ENCODE measurements around the gene LMBRD1.

The LMBRD1 gene

DNA sequence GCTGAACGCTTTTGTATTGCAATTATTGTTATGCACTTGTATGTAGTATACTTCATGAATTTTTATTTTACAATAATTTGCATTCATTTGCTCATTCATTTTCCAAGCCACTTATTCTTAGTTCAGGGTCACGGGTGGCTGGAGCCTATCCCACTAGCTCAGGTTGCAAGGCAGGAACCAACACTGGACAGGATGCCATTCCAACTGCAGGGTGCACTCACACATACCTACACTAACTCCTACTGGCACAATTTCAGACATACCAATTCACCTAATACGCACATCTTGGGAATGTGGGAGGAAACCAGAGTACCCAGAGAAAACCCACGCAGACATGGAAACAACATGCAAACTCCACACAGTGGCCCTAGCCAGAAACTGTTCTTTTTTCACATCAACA is 61.8 kb downstream of the LMBRD1 start:
- Mint-ChIP-seq H3K36me3 (ENCODE audit: low read depth) (peaks cover 6% of the 10 kb centered on the region), H3K4me1 (ENCODE audit: low read depth) (no peaks in the 10 kb centered on the region), H3K9me3 (no peaks in the 10 kb centered on the region), H3K27me3 (ENCODE audit: low read depth) (no peaks in the 10 kb centered on the region), H3K4me3 (no peak overlapping the region), H3K27ac (no peak overlapping the region)

DNA sequence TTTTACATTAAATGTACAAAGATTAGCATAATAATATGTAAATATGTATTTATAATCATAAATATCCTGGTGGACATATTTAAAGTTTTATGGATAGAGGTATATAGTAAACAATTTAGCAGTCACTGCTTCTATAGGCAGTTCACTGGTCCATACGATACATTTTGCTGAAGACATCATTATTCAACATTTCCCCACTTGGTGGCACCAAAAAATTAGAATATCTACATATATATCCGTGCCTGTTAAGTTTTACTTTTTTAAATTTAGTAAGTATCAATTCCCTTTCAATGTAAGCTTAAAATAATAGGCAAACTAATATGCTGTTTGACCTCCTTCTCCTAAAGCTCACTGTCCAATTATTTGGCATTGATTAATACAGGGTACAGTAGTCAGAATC is 64.2 kb downstream of the LMBRD1 start:
- no peak overlapping the region for H3K4me3 Mint-ChIP-seq
- peaks cover 6% of the 10 kb centered on the region for H3K36me3 Mint-ChIP-seq (ENCODE audit: low read depth)
- H3K27me3 Mint-ChIP-seq (ENCODE audit: low read depth): no peaks in the 10 kb centered on the region
- no peaks in the 10 kb centered on the region for H3K9me3 Mint-ChIP-seq
- H3K27ac Mint-ChIP-seq: no peak overlapping the region
- no peaks in the 10 kb centered on the region for H3K4me1 Mint-ChIP-seq (ENCODE audit: low read depth)

DNA sequence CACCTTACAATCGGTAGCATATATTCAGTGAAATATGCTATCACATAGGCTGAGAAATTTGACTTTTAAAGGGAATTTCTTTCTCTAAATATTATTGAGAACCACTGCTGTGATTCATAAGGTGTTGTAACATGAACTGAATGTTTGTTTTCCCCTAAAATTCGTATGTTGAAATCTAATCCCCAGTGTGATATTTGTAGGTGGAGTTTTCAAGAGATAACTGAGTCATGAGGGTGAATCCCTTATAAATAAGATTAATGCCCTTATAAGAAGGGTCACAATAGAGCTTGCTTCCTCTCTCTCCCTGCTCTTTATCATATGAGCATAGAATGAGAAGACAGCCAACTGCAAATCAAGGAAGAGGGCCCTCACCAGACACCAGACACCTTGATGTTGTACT is 64.8 kb downstream of the LMBRD1 start:
- no peaks in the 10 kb centered on the region for H3K4me1 Mint-ChIP-seq (ENCODE audit: low read depth)
- no peaks in the 10 kb centered on the region for H3K9me3 Mint-ChIP-seq
- H3K4me3 Mint-ChIP-seq: no peak overlapping the region
- H3K36me3 Mint-ChIP-seq (ENCODE audit: low read depth): peaks cover 4% of the 10 kb centered on the region
- no peaks in the 10 kb centered on the region for H3K27me3 Mint-ChIP-seq (ENCODE audit: low read depth)
- H3K27ac Mint-ChIP-seq: no peak overlapping the region

DNA sequence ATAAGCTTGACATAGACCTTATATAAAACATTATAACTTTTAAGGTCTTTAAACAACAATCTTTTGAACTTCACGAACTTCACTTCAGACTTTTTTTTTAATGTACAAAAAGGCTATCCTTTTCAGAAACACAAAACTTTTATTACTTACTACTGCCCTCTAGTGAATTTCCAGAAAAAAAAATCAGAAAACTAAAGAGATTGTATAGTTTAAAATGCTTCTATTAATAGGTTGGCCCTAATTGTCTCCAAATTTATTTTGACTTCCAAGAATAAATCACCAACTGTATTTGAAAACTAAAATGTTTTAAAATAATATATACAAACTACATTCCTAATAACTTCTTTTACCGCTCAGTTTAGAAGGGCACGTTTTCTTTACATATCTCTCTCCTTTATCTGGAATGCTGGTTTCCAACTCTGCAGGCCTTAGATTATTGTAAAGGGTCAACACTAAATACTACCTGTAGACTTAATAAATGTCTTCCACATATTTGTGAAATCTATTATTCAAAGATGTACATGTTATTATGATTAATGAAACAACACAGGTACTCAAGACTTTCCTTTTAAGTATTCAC is 66.8 kb downstream of the LMBRD1 start:
- H3K27ac Mint-ChIP-seq: no peak overlapping the region
- H3K36me3 Mint-ChIP-seq (ENCODE audit: low read depth): peaks cover 12% of the 10 kb centered on the region
- no peaks in the 10 kb centered on the region for H3K4me1 Mint-ChIP-seq (ENCODE audit: low read depth)

DNA sequence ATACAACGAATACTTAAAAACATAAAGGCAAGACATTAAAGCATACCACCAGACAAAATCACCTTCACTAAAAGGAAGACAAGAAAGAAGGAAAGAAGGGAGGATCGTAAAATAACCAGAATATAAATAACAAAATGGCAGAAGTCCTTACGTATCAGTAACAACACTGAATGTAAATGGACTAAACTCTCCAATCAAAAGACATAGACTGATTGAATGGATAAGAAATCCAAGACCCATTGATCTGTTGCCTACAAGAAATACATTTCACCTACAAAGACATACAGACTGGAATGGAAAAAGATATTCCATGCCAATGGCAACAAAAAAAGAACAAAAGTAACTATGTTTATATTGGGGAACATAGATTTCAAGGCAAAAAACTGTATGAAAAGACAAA is 74.1 kb downstream of the LMBRD1 start:
- Mint-ChIP-seq H3K27me3 (ENCODE audit: low read depth) (no peaks in the 10 kb centered on the region), H3K4me3 (no peak overlapping the region), H3K27ac (no peak overlapping the region), H3K36me3 (ENCODE audit: low read depth) (peaks cover 35% of the 10 kb centered on the region), H3K4me1 (ENCODE audit: low read depth) (no peaks in the 10 kb centered on the region), H3K9me3 (peaks cover 20% of the 10 kb centered on the region)

More for the DNA sequence above, 66.8 kb downstream of the LMBRD1 start:
- Mint-ChIP-seq H3K9me3 (peaks cover 8% of the 10 kb centered on the region), H3K27me3 (ENCODE audit: low read depth) (no peaks in the 10 kb centered on the region), H3K4me3 (no peak overlapping the region)

DNA sequence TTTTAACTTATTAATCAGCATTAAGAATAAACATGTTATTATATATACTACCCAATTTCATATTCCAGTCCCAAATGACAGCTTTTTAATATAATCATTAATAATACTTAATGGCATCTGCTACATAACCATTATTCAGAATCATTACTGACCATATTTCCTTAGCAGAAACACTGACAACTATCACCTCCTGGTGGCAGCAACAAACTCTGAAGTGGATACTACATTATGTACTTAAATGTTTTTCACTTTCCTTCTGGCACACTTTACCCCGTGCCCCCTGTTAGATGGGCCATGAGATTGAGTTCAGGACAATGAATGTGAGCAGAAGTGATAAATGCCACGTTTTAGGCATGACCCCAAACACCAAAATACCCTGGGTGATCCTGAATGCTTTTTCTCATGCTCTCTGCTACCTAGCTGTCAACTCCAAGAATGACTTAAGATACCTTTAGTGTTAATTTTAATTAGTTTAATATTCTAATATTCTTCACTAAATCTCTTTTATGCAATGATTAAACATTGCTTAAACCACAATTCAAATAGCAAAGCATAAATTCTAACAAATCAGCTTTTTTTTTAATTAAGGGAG is 77.1 kb downstream of the LMBRD1 start:
- Mint-ChIP-seq H3K4me3 (no peak overlapping the region), H3K27ac (no peak overlapping the region), H3K36me3 (ENCODE audit: low read depth) (peaks cover 34% of the 10 kb centered on the region), H3K27me3 (ENCODE audit: low read depth) (no peaks in the 10 kb centered on the region), H3K4me1 (ENCODE audit: low read depth) (no peaks in the 10 kb centered on the region), H3K9me3 (peaks cover 13% of the 10 kb centered on the region)

DNA sequence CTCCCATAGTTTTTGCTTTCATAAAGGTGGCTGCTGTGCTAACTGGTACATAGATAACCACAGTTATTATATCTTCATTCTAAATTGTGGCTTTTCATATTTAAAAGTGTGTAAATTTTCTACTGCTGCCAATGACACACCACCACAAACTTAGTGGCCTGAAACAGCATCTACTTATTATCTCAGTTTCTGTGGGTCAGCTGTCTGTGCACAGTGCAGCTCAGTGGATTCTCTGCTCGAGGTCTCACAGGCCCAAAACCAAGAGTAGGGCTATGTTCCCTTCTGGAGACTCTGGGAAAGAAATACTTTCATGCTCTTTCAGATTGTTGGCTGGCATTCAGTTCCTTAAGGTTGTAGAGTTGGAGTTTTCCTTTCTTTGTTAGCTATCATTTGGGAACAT is 90.1 kb downstream of the LMBRD1 start:
- Mint-ChIP-seq H3K27me3 (ENCODE audit: low read depth) (no peaks in the 10 kb centered on the region), H3K27ac (no peak overlapping the region), H3K4me1 (ENCODE audit: low read depth) (no peaks in the 10 kb centered on the region), H3K4me3 (no peak overlapping the region), H3K36me3 (ENCODE audit: low read depth) (peaks cover 9% of the 10 kb centered on the region), H3K9me3 (no peaks in the 10 kb centered on the region)

DNA sequence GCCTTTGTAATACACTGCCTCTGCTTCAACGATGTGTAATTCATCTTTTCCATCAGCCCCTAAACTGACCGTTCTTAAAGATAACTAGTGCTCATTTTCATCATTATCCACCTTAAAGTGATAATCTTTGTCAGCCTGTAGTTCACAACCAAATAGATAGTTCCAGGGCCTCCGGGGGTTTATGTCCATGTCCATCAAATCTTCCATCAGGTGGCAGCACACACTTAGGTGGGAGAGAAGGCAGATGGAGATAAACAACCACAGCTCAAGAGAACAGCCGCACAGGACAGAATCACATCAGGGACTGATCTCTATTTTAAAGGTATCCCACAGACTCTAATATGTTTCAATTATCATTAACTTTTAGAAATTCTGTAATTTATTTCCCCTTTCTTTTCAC is 90.9 kb downstream of the LMBRD1 start:
- Mint-ChIP-seq H3K27me3 (ENCODE audit: low read depth) (no peaks in the 10 kb centered on the region), H3K27ac (no peak overlapping the region), H3K36me3 (ENCODE audit: low read depth) (peaks cover 9% of the 10 kb centered on the region), H3K4me1 (ENCODE audit: low read depth) (no peaks in the 10 kb centered on the region), H3K9me3 (no peaks in the 10 kb centered on the region), H3K4me3 (no peak overlapping the region)

DNA sequence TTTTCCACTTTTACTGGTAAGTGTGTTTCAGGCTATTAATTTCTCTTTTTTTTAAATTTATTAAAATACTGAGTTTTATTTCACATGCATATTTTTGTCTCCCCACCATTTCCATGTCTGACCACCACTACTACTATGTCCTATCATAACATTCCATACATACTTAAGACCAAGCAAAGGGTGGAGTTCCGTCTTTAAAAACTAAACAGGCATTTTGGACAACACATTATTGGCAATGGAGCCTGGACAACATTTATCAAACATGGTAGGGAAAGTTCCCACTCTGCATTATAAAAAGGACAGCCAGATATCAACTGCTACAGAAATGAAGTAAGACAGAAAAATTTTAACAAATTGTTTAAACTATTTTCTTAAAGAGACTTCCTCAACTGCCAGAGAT is 91.9 kb downstream of the LMBRD1 start:
- no peaks in the 10 kb centered on the region for H3K4me1 Mint-ChIP-seq (ENCODE audit: low read depth)
- peaks cover 11% of the 10 kb centered on the region for H3K36me3 Mint-ChIP-seq (ENCODE audit: low read depth)
- H3K9me3 Mint-ChIP-seq: no peaks in the 10 kb centered on the region
- no peak overlapping the region for H3K4me3 Mint-ChIP-seq
- no peaks in the 10 kb centered on the region for H3K27me3 Mint-ChIP-seq (ENCODE audit: low read depth)
- no peak overlapping the region for H3K27ac Mint-ChIP-seq

DNA sequence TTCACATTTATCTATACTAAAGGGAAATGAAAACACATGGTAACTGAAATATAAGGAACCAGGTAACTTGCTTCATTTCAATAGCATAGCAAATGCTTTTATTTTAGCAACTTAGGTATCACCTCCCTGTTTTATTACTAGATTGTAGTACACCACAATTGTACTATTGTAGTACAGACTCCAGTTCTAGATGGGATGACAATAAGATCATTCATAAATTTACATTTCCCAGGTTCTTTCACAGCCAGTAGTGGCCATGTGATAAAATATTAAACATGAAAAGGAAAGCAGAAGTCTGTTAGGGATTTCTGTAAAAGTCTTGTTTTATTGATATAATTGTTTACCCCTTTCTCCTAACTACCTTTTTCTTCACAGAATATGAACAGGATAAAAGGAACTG is 97.2 kb downstream of the LMBRD1 start:
- no peaks in the 10 kb centered on the region for H3K9me3 Mint-ChIP-seq
- H3K27me3 Mint-ChIP-seq (ENCODE audit: low read depth): no peaks in the 10 kb centered on the region
- H3K4me1 Mint-ChIP-seq (ENCODE audit: low read depth): peaks cover 7% of the 10 kb centered on the region
- peaks cover 14% of the 10 kb centered on the region for H3K36me3 Mint-ChIP-seq (ENCODE audit: low read depth)
- no peak overlapping the region for H3K4me3 Mint-ChIP-seq
- H3K27ac Mint-ChIP-seq: no peak overlapping the region

DNA sequence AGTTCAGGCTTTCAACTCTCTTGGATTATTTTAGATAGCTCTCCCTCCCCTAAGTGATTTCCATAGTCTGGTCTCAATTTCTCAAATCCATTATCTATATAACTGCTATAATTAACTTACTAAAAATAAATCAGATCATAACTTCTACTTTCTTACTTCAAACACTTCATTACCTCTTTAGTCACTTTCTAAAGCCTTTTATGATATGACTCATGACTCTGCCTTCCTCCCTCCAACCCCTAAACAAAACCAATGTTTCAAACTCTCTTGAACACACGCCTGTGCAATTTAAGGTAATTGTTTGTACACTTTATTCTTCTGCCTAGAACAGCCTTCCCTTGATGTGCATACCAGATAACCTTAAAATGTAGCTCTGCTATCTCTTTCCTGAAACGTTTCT is 100.5 kb downstream of the LMBRD1 start:
- H3K4me1 Mint-ChIP-seq (ENCODE audit: low read depth): peaks cover 7% of the 10 kb centered on the region
- H3K36me3 Mint-ChIP-seq (ENCODE audit: low read depth): peaks cover 21% of the 10 kb centered on the region
- no peak overlapping the region for H3K4me3 Mint-ChIP-seq
- H3K27me3 Mint-ChIP-seq (ENCODE audit: low read depth): no peaks in the 10 kb centered on the region
- no peak overlapping the region for H3K27ac Mint-ChIP-seq
- no peaks in the 10 kb centered on the region for H3K9me3 Mint-ChIP-seq

DNA sequence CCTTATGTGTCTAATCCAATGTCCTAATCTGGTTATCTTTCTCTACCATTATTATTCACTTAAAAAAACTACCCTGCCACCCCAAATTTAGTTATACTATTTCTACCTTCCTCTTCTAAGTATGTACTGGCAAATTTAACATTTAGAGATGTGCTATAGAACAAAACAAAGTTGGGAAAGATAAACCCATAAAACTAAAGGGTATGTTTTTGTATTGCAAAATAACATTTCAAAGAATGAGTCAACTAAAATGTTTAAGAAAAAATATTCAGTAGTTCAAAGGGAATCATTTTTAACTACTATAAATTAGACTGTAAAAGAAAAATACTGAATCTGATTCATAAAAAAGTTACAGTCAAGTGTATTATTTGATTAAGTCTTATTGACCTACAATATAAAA is 103.0 kb downstream of the LMBRD1 start:
- Mint-ChIP-seq H3K4me1 (ENCODE audit: low read depth) (peaks cover 7% of the 10 kb centered on the region), H3K9me3 (no peaks in the 10 kb centered on the region), H3K4me3 (no peak overlapping the region), H3K27me3 (ENCODE audit: low read depth) (no peaks in the 10 kb centered on the region), H3K36me3 (ENCODE audit: low read depth) (peaks cover 23% of the 10 kb centered on the region), H3K27ac (no peak overlapping the region)

DNA sequence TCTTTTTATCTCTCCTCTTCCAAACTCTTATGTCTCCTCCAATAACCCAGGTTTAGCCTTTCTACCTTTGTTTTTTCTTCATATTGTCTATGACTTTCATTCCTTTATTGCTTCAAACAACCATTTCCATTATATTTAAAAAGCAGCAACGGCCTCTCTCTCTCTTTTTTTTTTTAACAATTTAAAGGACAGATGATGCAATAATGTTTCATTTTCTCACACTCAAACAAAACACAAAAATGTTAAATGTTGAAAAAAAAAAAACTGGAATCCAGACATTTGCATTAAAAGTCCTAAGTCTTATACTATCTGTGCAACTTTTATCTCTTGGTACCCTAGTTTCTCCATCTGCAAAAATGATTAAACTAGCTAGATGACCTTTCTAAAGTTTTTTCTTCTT is 105.8 kb downstream of the LMBRD1 start:
- no peaks in the 10 kb centered on the region for H3K27me3 Mint-ChIP-seq (ENCODE audit: low read depth)
- peaks cover 18% of the 10 kb centered on the region for H3K36me3 Mint-ChIP-seq (ENCODE audit: low read depth)
- no peaks in the 10 kb centered on the region for H3K4me1 Mint-ChIP-seq (ENCODE audit: low read depth)
- no peak overlapping the region for H3K27ac Mint-ChIP-seq
- no peaks in the 10 kb centered on the region for H3K9me3 Mint-ChIP-seq
- H3K4me3 Mint-ChIP-seq: no peak overlapping the region

DNA sequence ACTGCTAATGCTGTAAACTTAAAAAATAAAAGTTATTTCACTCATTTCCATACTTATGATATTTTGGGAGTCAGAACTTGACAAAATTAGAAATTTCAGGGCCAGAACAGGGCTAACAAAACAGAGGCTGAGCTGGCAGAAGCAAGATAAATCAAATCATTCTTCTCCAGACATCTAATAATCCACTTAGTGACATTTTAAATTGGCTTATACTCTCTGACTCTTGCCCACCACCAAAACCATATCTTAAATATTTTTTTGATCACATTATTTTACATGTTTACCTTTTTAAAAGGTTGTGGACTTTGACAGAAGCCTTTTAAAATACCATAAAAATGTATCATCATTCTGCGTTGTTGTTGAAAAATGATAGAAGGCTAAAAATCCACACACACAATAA is 116.5 kb downstream of the LMBRD1 start:
- Mint-ChIP-seq H3K27ac (no peak overlapping the region), H3K36me3 (ENCODE audit: low read depth) (peaks cover 8% of the 10 kb centered on the region), H3K4me1 (ENCODE audit: low read depth) (no peaks in the 10 kb centered on the region), H3K27me3 (ENCODE audit: low read depth) (no peaks in the 10 kb centered on the region), H3K9me3 (no peaks in the 10 kb centered on the region), H3K4me3 (no peak overlapping the region)

DNA sequence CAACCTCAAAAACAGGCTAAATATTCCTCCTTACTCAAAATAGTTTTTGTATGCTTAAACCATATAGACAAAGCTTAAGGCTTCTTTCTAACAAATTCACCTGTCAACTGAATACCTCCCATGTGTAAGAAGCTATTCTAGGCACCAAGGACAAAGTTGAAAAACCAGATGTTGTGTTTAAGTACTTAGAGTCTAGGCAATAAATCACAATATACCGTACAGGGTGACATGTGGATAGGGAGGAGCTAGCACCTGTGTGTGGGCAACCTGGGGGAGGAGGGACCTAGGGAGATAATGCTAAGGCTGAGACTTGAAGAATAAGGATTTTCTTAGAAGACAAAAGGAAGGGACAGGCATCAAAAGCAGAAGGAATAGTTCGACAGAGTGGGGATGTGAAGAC is 123.5 kb downstream of the LMBRD1 start:
- H3K4me3 Mint-ChIP-seq: no peak overlapping the region
- H3K27me3 Mint-ChIP-seq (ENCODE audit: low read depth): no peaks in the 10 kb centered on the region
- peaks cover 27% of the 10 kb centered on the region for H3K36me3 Mint-ChIP-seq (ENCODE audit: low read depth)
- H3K27ac Mint-ChIP-seq: no peak overlapping the region
- H3K9me3 Mint-ChIP-seq: no peaks in the 10 kb centered on the region
- H3K4me1 Mint-ChIP-seq (ENCODE audit: low read depth): peaks cover 1% of the 10 kb centered on the region

DNA sequence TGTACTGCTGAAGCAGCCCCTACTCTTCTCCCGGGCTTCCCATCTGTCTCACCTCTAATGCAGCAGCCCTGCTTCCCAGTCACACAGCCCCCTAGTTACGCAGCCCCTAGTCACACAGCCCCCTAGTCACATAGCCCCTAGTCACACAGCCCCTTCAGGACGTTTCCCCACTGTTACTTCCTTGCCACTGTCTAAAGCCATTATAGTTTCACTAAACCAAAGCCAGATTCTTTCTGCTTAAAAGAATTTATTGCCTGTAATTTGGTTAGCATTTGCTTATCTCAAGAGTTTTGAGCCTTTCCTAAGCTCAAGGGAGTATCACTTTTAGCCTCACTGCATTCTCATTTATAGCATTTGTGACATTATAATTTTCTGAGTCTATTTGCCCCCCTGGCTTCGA is 127.9 kb downstream of the LMBRD1 start:
- Mint-ChIP-seq H3K9me3 (no peaks in the 10 kb centered on the region), H3K36me3 (ENCODE audit: low read depth) (peaks cover 14% of the 10 kb centered on the region), H3K27me3 (ENCODE audit: low read depth) (peaks cover 5% of the 10 kb centered on the region), H3K27ac (no peak overlapping the region), H3K4me3 (no peak overlapping the region), H3K4me1 (ENCODE audit: low read depth) (peaks cover 1% of the 10 kb centered on the region)
